ENCODE results near the gene SLC12A5.

SLC12A5 gene

DNA sequence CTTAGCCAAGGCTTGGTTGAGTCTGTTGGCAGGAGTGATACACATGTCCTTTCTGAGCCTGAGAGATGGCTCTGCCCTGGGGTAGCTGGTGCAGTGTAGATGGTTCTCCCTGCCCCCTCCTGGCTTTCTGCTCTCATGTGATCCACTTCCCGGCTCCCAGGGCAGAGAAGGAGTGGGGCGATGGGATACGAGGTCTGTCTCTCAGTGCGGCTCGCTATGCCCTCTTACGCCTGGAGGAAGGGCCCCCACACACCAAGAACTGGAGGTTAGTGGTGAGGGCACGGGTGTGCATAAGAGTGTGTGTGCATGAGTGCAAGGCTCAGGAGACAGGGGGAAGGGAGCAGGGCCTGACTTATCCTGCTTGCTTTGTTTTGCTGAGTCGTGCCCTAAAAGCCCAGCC lies 18.8 kb downstream of the SLC12A5 start:
- Histone ChIP-seq H3K79me1 (ENCODE audit: low read length) (no peaks in the 10 kb centered on the region), H3K4me3 (ENCODE audit: low read depth, low read length) (no peak overlapping the region), H4K91ac (ENCODE audit: low read depth, low read length) (no peak overlapping the region), H3K27ac (ENCODE audit: low read depth, low read length) (no peak overlapping the region), H3K14ac (ENCODE audit: low read length) (no peak overlapping the region), H3K9me3 (ENCODE audit: insufficient read depth, low read depth, low read length) (peaks cover 2% of the 10 kb centered on the region), H2AFZ (ENCODE audit: insufficient read depth, low read length, poor library complexity) (no peak overlapping the region), H3K9ac (ENCODE audit: low read length) (no peak overlapping the region), H4K12ac (ENCODE audit: low read depth, low read length) (no peak overlapping the region), H3K27me3 (ENCODE audit: insufficient read depth, low read length) (no peaks in the 10 kb centered on the region), H2BK120ac (ENCODE audit: insufficient read depth, low read length, poor library complexity) (no peak overlapping the region), H3K36me3 (ENCODE audit: control insufficient read depth in 1 of 2, insufficient read depth in 2 of 2, low read length in 2 of 2) (no peaks in the 10 kb centered on the region), H3K79me2 (ENCODE audit: control insufficient read depth, insufficient read depth, low read length, poor library complexity) (no peaks in the 10 kb centered on the region), H3K4me1 (ENCODE audit: control insufficient read depth in 1 of 2, insufficient read depth in 2 of 2, low read length in 2 of 2) (no peaks in the 10 kb centered on the region), H4K8ac (ENCODE audit: low read depth, low read length) (no peak overlapping the region), H2BK12ac (ENCODE audit: low read length) (no peak overlapping the region), H2BK5ac (ENCODE audit: low read depth, low read length, poor library complexity) (no peak overlapping the region), H3K4ac (ENCODE audit: low read depth, low read length) (no peak overlapping the region), H3K4me2 (ENCODE audit: low read length) (no peak overlapping the region), H3K18ac (ENCODE audit: low read length) (no peak overlapping the region), H3K23ac (ENCODE audit: low read length) (no peak overlapping the region), H2AK5ac (ENCODE audit: low read length) (no peak overlapping the region)
- DNase-seq, result no peak
- WGBS (ENCODE audit: extremely low coverage, insufficient coverage, insufficient read length), result no CpG with 5 or more reads among the region's 8 CpGs

DNA sequence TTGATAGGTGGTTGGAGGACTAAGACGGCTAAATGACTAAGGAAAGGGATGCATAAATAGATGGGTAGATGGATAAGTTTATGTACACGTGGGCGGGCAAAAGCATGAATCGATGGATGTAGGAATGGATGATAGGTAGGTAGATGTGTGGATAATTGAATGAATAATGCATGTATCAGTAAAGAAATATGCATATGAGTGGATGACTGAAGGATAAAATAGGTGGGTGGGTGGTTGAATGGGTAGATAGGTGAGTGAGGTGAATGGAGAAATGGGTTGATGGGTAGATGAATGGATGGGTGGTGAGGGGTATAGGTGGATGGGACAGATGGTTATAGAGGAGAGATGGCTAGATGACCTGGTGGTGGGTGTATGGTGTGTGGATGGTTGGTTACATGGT lies 20.2 kb downstream of the SLC12A5 start:
- Histone ChIP-seq H4K91ac (ENCODE audit: low read depth, low read length) (no peak overlapping the region), H3K27me3 (ENCODE audit: insufficient read depth, low read length) (no peaks in the 10 kb centered on the region), H3K9ac (ENCODE audit: low read length) (no peak overlapping the region), H3K23ac (ENCODE audit: low read length) (no peak overlapping the region), H2AFZ (ENCODE audit: insufficient read depth, low read length, poor library complexity) (no peak overlapping the region), H3K36me3 (ENCODE audit: control insufficient read depth in 1 of 2, insufficient read depth in 2 of 2, low read length in 2 of 2) (no peaks in the 10 kb centered on the region), H3K4me1 (ENCODE audit: control insufficient read depth in 1 of 2, insufficient read depth in 2 of 2, low read length in 2 of 2) (no peaks in the 10 kb centered on the region), H4K12ac (ENCODE audit: low read depth, low read length) (no peak overlapping the region), H3K14ac (ENCODE audit: low read length) (no peak overlapping the region), H3K4me3 (ENCODE audit: low read depth, low read length) (no peak overlapping the region), H2BK5ac (ENCODE audit: low read depth, low read length, poor library complexity) (no peak overlapping the region), H3K9me3 (ENCODE audit: insufficient read depth, low read depth, low read length) (no peaks in the 10 kb centered on the region), H2AK5ac (ENCODE audit: low read length) (no peak overlapping the region), H4K8ac (ENCODE audit: low read depth, low read length) (no peak overlapping the region), H3K27ac (ENCODE audit: low read depth, low read length) (no peak overlapping the region), H2BK120ac (ENCODE audit: insufficient read depth, low read length, poor library complexity) (no peak overlapping the region), H3K79me1 (ENCODE audit: low read length) (no peaks in the 10 kb centered on the region), H2BK12ac (ENCODE audit: low read length) (no peak overlapping the region), H3K4me2 (ENCODE audit: low read length) (no peak overlapping the region), H3K18ac (ENCODE audit: low read length) (no peak overlapping the region), H3K4ac (ENCODE audit: low read depth, low read length) (no peak overlapping the region), H3K79me2 (ENCODE audit: control insufficient read depth, insufficient read depth, low read length, poor library complexity) (no peaks in the 10 kb centered on the region)
- WGBS (ENCODE audit: extremely low coverage, insufficient coverage, insufficient read length), result 100% methylated on average over 3 of the region's 4 CpGs
- DNase-seq, result no peak

DNA sequence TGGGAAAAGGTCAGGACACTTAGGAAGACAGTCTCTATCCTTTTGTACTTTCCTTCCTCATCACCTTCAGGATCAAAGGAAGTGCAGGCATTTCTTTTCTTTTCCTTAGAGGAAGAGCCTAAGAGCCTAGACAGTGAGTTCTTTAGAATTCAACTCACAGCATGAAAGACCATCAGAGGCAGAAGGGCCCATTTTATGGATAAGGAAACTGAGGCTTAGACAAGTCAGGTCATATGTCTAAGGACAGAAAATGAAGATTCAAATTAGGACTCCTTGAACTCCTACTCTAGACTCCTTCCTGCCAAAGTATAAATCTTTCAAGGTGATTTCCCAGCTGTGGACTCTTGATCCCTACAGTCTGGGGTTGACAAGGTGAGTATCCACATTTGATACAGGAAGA lies 20.8 kb downstream of the SLC12A5 start:
- Histone ChIP-seq H2AK5ac (ENCODE audit: low read length) (no peak overlapping the region), H4K91ac (ENCODE audit: low read depth, low read length) (no peak overlapping the region), H3K79me1 (ENCODE audit: low read length) (no peaks in the 10 kb centered on the region), H4K12ac (ENCODE audit: low read depth, low read length) (no peak overlapping the region), H3K36me3 (ENCODE audit: control insufficient read depth in 1 of 2, insufficient read depth in 2 of 2, low read length in 2 of 2) (no peaks in the 10 kb centered on the region), H2BK12ac (ENCODE audit: low read length) (no peak overlapping the region), H3K18ac (ENCODE audit: low read length) (no peak overlapping the region), H3K27ac (ENCODE audit: low read depth, low read length) (no peak overlapping the region), H2BK120ac (ENCODE audit: insufficient read depth, low read length, poor library complexity) (no peak overlapping the region), H2BK5ac (ENCODE audit: low read depth, low read length, poor library complexity) (no peak overlapping the region), H3K14ac (ENCODE audit: low read length) (no peak overlapping the region), H2AFZ (ENCODE audit: insufficient read depth, low read length, poor library complexity) (no peak overlapping the region), H4K8ac (ENCODE audit: low read depth, low read length) (no peak overlapping the region), H3K9me3 (ENCODE audit: insufficient read depth, low read depth, low read length) (no peaks in the 10 kb centered on the region), H3K79me2 (ENCODE audit: control insufficient read depth, insufficient read depth, low read length, poor library complexity) (no peaks in the 10 kb centered on the region), H3K4ac (ENCODE audit: low read depth, low read length) (no peak overlapping the region), H3K27me3 (ENCODE audit: insufficient read depth, low read length) (no peaks in the 10 kb centered on the region), H3K4me1 (ENCODE audit: control insufficient read depth in 1 of 2, insufficient read depth in 2 of 2, low read length in 2 of 2) (no peaks in the 10 kb centered on the region), H3K4me2 (ENCODE audit: low read length) (no peak overlapping the region), H3K9ac (ENCODE audit: low read length) (no peak overlapping the region), H3K23ac (ENCODE audit: low read length) (no peak overlapping the region), H3K4me3 (ENCODE audit: low read depth, low read length) (no peak overlapping the region)
- no peak for DNase-seq

GRCh38 chr20:46050444-46050843 lies 21.4 kb downstream of the SLC12A5 start:
- Histone ChIP-seq H4K91ac (ENCODE audit: low read depth, low read length) (no peak overlapping the region), H3K23ac (ENCODE audit: low read length) (no peak overlapping the region), H3K79me1 (ENCODE audit: low read length) (no peaks in the 10 kb centered on the region), H3K4ac (ENCODE audit: low read depth, low read length) (no peak overlapping the region), H4K12ac (ENCODE audit: low read depth, low read length) (no peak overlapping the region), H3K14ac (ENCODE audit: low read length) (no peak overlapping the region), H2BK5ac (ENCODE audit: low read depth, low read length, poor library complexity) (no peak overlapping the region), H2BK12ac (ENCODE audit: low read length) (no peak overlapping the region), H3K18ac (ENCODE audit: low read length) (no peak overlapping the region), H3K9ac (ENCODE audit: low read length) (no peak overlapping the region), H3K79me2 (ENCODE audit: control insufficient read depth, insufficient read depth, low read length, poor library complexity) (no peaks in the 10 kb centered on the region), H3K36me3 (ENCODE audit: control insufficient read depth in 1 of 2, insufficient read depth in 2 of 2, low read length in 2 of 2) (no peaks in the 10 kb centered on the region), H3K4me1 (ENCODE audit: control insufficient read depth in 1 of 2, insufficient read depth in 2 of 2, low read length in 2 of 2) (no peaks in the 10 kb centered on the region), H3K9me3 (ENCODE audit: insufficient read depth, low read depth, low read length) (no peaks in the 10 kb centered on the region), H2AK5ac (ENCODE audit: low read length) (no peak overlapping the region), H4K8ac (ENCODE audit: low read depth, low read length) (no peak overlapping the region), H3K4me2 (ENCODE audit: low read length) (no peak overlapping the region), H3K27ac (ENCODE audit: low read depth, low read length) (no peak overlapping the region), H2AFZ (ENCODE audit: insufficient read depth, low read length, poor library complexity) (no peak overlapping the region), H3K27me3 (ENCODE audit: insufficient read depth, low read length) (no peaks in the 10 kb centered on the region), H3K4me3 (ENCODE audit: low read depth, low read length) (no peak overlapping the region), H2BK120ac (ENCODE audit: insufficient read depth, low read length, poor library complexity) (no peak overlapping the region)
- DNase-seq, result no peak
- WGBS (ENCODE audit: extremely low coverage, insufficient coverage, insufficient read length), result no CpG with 5 or more reads among the region's 10 CpGs

GRCh38 chr20:46050885-46051284 lies 21.9 kb downstream of the SLC12A5 start:
- H3K4me2 ChIP-seq (ENCODE audit: low read length), result no peak overlapping the region
- no peak overlapping the region for H4K91ac ChIP-seq (ENCODE audit: low read depth, low read length)
- no peak overlapping the region for H2AK5ac ChIP-seq (ENCODE audit: low read length)
- H4K12ac ChIP-seq (ENCODE audit: low read depth, low read length), result no peak overlapping the region
- no peaks in the 10 kb centered on the region for H3K79me1 ChIP-seq (ENCODE audit: low read length)
- H3K18ac ChIP-seq (ENCODE audit: low read length), result no peak overlapping the region
- H3K9me3 ChIP-seq (ENCODE audit: insufficient read depth, low read depth, low read length), result no peaks in the 10 kb centered on the region
- no peak overlapping the region for H3K4me3 ChIP-seq (ENCODE audit: low read depth, low read length)
- H3K27me3 ChIP-seq (ENCODE audit: insufficient read depth, low read length), result no peaks in the 10 kb centered on the region
- H3K4ac ChIP-seq (ENCODE audit: low read depth, low read length), result no peak overlapping the region
- no peaks in the 10 kb centered on the region for H3K4me1 ChIP-seq (ENCODE audit: control insufficient read depth in 1 of 2, insufficient read depth in 2 of 2, low read length in 2 of 2)
- H3K36me3 ChIP-seq (ENCODE audit: control insufficient read depth in 1 of 2, insufficient read depth in 2 of 2, low read length in 2 of 2), result no peaks in the 10 kb centered on the region
- H3K14ac ChIP-seq (ENCODE audit: low read length), result no peak overlapping the region
- H3K9ac ChIP-seq (ENCODE audit: low read length), result no peak overlapping the region
- H3K27ac ChIP-seq (ENCODE audit: low read depth, low read length), result no peak overlapping the region
- H2AFZ ChIP-seq (ENCODE audit: insufficient read depth, low read length, poor library complexity), result no peak overlapping the region
- no peak overlapping the region for H3K23ac ChIP-seq (ENCODE audit: low read length)
- no peak overlapping the region for H2BK5ac ChIP-seq (ENCODE audit: low read depth, low read length, poor library complexity)
- no peak for DNase-seq
- no peaks in the 10 kb centered on the region for H3K79me2 ChIP-seq (ENCODE audit: control insufficient read depth, insufficient read depth, low read length, poor library complexity)
- H2BK120ac ChIP-seq (ENCODE audit: insufficient read depth, low read length, poor library complexity), result no peak overlapping the region
- H2BK12ac ChIP-seq (ENCODE audit: low read length), result no peak overlapping the region
- H4K8ac ChIP-seq (ENCODE audit: low read depth, low read length), result no peak overlapping the region

All from trophoblast cell (in vitro differentiated cells and primary cell).